NCI-H345 treated with DMSO at 0.1 percent for 48 hours (cell line): Measurements from ENCODE around the gene IFRD2.
"Not testable (repeated sequence)": the region's sequence is repeated elsewhere in the genome, so short reads cannot be mapped to it uniquely, and the experiment has no call there.

Experiments
- DNase-seq: peaks from one replicate; lab custom pipeline; 2025; ENCODE audit not compliant: unreplicated experiment; lab: John Stamatoyannopoulos, UW

IFRD2 gene

DNA sequence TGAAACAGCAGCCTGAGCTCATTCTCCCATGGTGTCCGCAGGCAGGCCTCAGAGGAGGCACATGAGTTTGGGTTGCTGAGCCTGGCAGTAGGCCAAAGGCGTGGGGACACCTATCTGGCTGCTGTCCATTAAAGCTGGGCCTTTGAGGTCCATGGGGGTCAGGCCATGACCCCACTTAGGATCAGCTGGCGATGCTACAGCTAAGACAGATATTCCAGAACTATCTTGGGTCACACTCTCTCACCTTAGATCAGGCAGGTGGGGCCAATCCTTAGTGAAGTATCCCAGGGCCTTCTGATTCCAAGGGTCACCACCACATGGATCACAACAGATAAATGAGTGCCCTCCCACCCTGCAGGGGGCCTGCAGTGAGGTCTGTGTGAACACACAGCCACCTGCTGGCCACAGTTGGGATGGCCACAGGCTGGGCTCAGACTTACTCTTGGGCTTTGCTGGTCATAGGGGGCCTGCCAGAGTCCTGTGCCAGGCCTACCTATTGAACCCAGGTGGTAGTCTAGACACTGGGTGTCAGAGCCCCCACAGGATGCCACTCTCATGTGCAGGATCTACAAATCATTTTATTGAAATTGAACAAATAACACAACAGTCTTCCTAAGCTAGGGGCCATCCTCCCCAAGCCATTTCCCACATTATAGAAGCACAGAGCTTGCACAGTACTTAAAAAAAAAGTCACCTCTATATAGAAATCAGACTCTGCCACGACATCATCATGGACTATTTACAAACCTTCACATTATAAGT lies 32.3 kb upstream of the IFRD2 start:
- peak; percentile 19 for DNase-seq

DNA sequence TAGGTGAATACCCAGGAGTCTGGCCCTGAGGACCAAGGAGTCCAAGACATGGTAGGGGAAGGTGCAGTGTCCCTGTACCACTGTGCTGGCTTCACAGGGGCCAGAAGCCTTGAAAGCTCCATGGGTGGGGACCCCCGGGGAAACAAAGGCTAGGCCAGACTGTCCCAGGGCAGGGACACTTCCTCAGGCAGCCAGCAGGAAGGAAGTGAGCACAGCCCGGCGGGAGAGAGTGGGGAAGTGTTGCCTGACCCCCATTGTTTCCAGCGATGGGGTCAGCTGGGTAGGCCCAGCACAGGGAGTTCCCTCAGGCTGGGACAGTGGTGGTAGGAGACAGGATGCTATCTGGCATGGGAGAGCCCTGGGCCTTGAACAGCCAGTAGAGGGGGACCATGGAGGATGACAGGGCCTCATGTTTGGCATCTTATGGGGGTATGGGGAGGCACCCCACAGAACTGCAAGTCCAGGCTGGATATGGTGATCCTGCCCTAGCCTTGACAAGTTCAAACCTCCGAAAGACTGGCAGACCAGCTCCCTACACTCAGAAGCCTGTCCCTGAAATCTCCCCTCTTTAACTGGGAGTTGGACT lies 31.5 kb upstream of the IFRD2 start:
- no peak for DNase-seq

DNA sequence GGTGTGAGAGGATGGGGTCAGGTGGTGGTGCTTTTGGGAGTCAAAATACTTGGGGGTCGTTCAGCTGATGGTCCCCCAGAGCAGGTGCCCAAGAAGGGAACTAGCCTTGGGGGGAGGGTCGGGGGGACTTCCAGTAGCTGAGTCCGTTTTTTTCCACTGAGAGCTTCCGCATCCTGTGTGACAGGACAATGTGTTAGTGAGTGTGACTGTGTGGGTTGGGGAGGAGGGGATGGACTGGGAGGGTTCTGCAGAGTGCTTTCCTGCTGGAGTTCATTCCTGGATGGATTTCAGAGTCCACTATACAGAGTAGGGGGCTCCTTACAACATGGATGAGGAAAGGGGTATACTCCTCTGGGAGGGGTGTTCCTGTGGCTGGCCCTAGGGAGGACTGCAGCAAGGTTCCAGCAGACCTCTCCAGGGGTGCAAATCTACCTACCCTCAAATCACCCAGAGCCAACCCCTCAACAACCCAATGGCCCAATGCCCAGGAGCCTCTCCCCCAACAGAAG lies 30.9 kb upstream of the IFRD2 start:
- no peak for DNase-seq

DNA sequence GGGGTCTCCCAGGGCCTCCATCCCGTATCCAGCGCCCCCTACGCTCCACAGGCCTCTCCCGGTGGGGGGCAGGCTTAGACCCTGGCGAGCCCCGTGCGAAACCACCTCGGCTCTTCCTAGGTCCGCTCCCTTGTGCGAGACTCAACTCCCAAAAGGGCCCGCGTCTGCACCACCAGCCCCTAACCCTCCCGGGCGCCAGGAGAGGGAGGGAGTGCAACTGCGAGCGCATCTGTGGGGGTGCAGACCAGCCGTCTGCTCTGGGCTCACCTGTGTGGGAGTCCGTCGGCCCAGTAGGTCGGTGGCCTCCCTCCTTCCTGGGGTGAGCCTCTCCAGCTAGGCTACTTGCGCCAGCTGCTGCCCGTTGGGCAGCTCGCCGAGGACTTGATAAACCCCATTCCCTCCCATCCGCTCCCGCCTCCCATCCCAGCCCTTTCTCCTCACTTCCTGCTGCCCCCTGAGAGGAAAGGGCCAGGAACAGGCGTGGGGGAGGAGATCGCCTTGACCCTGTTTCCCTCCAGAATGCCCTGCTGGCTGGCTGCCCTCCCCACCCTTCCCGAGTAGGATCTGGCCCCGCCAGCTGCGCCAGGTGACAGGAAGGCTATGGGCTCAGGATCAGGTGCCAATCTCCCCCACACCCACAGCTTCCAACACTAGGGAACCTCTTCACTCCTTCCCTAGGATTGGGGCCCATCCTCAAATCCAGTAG lies 30.3 kb upstream of the IFRD2 start, which contains the start of gene HYAL2:
Gene HYAL2, minus strand, starts transcription at position 360 of the 706 bp plus-strand sequence. CDS start 2,256 bp downstream, outside the sequence.
- DNase-seq = no peak

DNA sequence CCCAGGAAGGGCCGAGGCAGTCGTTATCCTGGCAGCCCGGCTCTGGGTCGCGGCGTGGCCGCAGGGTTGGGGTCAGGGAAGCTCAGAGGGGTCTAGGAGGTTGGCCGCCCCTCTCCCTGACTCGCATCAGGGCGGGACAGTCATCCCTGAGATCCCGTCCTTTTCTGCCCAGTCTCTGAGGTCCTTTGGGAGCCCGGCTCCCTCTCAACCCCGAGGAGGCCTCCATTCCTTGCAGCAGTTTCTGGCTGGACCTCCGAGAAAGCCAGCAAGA lies 29.8 kb upstream of the IFRD2 start:
- no peak for DNase-seq

DNA sequence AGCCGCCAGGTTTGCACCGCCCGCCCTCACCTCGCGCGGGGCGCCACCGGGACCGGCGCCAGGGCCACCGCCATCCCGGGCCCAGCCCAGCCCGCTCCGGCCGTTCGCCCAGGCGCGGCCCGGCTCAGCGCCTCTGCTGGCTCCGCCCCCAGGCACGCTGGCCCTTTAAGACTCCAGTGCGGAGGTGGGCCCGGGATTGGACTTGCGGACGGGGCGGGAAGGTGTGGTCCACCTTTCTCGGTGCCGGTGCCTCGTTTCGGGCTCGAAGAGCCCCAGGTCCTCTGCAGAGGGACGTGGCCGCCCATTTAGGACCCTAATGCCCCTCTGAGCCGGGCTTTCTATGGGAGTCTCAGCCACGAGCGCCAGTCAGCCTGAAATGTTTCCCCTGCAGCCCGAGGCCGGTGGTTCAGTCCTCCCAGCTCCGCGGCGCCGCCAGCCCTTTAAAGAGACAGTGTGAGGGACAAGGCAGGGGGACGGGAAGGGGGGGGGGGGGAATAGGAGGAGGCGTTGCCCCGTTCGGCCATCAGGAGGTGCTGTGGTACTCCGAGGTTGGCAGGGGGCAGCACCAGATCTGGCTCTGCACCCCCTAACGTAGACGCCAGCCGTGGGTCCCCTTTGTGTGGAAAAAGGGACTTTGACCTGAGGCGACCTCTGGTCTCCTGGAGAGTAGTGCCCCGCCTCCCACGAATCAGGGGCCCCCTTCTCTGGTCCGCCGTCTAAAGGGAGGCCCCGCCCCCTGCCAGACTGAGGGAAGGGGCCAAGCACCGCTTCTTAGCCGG lies 29.3 kb upstream of the IFRD2 start:
- peak; percentile 65 for DNase-seq

DNA sequence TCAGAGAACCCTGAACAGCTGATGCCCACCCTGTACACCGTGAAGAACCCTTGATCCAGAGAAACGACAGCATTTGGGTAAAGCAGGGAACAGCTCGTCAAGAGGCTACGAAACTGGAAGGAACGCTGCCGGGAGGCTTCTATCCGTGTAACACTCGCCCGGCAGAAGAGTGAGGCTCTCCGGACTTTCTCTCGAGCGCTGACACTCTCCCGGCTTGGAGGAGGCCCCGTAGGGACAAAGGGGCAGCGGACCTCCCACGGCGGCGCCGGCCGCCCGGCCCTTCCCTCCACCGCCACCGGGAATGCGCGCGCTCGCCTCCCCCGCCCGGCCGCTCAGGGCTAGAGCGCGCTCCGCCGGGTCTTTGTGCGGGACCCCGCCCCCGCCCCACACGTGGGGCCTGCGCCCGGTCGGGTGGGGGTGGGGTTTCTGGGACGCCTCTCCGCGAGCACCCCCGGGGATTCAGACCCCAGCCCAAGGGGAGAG lies 28.7 kb upstream of the IFRD2 start:
- DNase-seq = peak; percentile 4

DNA sequence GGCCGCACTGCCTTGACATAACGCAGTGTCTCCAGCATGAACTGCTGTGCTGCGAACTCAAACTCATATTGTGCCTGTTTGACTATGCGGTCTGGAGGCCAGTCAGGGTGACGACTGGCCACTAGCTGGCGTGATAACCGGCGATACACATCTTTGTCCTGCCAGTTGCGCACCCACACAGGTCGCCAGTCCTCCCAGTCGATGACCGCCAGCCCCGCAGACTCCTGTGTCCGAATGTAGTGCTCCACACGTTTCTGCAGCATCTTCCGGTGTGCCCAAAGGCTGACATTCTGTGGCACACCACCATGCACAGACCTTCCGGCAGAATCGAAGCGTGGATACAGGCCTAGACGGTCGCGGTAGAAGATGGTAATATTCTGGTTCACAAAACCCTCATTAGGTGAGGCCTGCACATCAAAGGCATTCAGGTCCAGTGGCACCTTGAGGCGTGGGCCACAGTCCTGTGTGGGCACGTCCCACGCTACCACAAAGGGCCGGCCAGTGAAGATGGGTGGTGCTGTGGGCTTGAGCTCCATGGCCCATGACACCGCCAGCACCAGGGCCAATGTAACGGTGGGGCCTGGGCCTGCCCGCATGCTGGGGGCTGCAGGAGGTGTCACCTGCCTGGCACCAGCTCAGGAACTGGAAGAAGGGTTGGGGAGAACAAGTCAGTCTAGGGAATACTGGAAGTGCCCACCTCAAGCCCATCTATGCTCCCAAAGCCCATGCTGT lies 27.8 kb upstream of the IFRD2 start:
- no peak for DNase-seq

DNA sequence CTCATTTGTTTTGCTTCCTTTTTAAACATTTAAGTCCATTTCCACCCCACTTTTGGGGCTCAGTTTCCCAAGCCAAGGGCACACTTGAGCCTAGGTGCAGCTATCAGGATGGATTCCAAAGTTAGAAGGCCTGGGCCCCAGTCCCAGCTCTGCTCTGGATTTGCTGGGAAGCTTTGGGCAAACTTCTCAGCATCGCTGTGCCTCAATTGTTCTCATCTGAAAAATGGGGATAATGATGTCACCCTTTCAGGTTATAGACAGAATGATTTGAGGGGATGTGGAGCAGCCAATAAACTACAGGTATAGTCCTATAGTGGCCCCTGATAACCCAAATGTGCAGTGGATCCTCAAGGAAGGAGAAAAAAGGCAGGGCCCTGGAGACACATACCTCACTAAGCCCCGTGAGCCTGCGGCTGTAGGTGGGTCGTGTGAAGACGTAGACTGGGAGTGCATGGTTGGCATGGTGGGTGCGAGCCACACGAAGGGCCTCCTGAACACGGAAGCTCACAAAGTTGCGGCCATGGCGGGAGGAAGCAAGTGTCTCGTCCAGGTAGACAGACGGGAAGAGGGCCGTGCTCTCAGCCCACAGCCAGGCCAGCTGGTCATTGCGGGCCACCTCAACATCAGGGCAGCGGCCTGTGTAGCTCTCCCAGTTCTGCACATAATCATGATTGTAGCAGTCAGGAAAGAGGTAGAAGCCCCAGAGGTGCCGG lies 27.1 kb upstream of the IFRD2 start:
- DNase-seq = no peak

DNA sequence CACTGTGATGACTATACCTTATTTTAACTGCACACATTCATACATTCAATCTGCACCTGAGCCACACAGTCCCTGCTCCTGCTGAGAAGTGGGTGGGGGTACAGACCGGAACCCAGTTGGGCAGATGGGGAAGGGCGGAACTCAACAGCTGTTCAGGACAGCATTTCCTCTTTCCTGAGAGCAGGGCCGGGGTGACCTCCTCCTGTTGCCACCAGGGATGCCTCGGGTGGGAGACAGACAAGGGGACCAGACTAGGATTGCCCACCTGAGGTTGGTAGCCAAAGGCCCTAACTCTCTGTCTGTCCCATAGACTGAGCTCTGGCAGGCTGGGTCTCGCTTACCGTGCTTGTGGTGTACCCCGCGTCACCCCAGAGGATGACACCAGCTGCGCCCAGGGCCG lies 26.4 kb upstream of the IFRD2 start:
- no peak for DNase-seq

DNA sequence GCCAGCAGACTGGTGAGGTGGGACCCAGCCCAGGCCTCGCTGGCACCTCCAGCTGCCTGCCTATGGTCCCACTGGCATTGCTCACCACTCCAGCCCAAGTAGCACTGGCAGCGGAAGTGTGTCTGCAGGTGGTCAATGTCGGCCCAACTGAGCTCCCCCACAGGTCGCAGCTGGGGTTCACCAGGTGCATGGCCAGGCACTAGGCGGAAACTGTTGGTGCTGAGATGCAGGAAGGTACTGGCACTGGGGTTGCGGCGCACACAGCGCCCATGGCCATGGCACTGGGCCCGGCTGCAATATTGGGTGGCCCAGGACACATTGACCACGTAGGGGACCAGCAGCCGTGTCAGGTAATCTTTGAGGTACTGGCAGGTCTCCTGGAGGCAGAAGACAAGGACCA lies 25.9 kb upstream of the IFRD2 start:
- DNase-seq = no peak

DNA sequence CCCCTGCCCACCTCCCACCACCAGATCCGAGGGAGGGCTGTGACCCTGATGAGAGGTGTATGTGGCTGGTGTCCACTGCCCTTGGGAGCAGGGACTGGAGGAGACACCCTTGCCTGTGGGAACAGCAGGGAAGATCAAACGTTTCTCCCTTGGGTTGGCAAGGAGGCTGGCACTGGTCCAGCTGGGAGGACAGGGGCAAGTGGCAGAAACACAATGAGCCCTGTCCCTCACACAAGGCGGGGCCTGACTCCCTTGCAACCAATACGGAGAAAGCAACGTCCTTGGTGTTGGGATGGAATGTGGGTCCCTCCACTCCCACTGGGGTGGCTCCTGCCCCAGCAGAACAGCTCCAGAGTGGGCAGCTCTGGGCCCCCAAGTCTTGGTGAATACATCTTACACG lies 25.1 kb upstream of the IFRD2 start:
- DNase-seq = no peak

DNA sequence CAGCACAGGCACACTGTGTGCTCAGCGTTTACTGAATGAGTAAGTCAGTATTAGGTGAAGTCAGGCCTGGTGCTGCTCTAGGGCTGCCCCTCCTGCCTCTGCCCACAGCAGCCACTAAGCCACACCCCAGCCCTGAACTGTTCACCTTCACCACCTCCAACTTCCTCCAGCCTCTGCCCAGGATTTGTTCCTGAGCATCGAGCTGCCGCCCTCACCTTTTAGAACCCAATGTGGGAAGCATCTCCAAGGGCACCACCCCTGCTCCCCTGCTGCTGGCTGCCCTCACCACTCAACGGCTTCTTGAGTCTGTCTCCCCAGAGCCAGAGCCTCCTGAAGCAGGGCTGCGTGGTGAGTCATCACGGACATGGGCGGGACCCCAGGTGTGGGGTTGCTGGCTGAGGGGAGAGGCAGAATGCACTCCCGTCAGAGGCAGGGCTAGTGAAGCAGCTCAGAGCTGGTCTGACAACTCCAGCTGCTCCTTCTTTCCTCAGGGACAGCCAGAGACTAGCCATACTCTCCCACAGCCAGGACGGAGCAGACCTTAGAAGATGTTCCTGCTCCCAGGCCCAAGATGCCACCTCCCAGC lies 24.5 kb upstream of the IFRD2 start:
- DNase-seq = no peak

DNA sequence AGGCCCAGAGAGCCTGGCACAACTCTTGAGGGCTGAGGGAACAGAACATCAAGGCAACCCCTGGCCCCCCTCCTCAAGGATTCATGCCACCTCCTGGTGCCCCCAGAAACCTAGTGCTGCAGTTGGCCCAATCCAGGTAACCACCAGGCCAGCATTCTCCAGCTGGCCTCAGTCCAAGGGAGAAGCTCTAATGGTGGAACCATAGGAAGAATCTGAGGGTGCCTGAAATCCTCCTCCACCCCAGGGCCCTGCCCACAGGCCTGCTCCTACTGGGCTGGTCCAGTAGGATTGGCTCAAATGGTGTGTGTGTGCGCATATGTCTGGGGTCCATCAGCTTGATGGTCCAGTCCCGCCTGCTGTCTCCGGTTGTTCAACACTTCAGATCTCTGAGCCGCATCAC lies 22.6 kb upstream of the IFRD2 start:
- no peak for DNase-seq

DNA sequence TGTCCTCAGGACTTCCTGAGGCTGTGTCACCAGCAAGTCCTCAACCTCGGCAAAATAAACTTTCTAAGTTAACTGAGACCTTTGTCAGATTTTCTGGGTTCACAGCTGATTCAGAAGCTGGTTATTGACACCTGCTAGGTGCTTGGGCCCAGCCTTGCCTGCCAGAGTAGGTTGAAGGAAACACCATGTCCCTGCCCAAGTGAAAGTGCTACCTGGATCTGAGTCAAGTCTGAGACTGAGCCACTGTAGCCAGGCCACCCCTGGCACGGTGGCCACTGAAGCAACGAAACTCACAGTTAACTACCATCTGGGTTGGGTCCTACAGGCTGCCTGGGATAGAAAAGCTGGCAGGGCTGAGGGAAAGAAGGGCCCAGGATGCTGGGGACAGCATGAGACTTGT lies 22.1 kb upstream of the IFRD2 start:
- DNase-seq = no peak

DNA sequence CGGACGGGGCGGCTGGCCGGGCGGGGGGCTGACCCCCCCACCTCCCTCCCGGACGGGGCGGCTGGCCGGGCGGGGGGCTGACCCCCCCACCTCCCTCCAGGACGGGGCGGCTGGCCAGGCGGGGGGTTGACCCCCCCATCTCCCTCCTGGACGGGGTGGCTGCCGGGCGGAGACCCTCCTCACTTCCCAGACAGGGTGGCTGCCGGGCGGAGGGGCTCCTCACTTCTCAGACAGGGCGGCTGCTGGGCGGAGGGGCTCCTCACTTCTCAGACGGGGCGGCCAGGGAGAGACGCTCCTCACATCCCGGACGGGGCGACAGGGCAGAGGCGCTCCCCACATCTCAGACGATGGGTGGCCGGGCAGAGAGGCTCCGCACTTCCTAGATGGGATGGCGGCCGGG lies 19.8 kb upstream of the IFRD2 start:
- DNase-seq = not testable (repeated sequence)

DNA sequence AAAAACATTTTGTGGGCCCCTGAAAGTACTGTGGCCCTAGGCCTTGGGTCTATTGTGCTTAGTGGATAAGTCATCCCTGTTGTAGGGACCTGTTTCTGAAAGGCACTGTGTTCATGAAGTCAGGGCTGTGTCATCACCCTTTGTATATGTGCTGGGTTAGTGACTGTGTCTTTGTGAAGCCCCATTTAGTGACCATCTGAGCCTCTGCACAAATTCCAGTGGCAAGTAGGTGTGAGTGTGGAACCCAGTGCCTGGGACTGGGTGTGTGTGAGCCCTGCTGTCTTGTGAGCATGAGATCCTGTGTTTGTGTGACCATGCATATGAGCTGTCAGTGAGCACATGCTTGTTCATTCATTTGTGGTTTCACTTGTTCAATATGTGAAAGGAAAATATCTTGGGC lies 12.4 kb upstream of the IFRD2 start:
- DNase-seq = no peak

DNA sequence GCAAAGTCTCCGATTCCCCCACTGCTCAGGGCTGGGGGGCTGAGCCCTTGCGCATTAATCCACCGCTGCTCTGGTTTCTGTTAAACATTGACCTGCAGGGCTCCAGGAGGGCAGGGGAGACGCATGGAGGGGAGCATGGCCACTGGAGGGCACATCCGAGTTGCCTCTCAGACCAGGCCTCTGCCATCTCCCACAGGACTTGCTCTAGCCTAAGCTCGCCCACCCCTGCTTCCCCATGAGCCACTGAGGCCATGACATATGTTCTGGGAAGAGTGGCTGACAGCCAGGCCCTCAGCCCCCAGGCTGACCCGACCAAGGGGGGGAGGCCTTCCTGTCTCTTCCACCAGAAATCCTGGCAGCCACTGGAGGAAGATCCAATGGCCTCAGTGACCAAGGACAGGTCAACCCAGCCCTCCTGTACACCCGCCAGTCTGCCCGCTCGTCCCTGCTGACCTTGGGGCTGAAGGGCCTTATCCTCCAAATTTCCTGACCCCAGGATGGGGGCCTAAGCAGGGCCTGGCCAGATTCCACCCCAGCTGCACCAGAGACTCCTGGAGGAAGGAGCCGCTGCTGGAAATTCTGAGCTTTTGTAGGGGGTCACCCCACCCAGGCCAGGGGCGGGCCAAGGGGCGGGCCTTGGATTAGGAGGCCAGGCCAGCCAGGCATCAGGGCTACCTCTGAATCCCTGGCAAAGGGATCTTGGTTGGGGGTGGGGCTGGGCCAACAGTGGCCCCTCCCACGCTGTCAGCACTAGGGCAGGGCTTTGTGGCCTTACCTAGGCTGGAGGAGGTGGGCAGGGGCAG lies 11.0 kb upstream of the IFRD2 start, which contains the start of gene HYAL1:
Gene HYAL1, minus strand, starts transcription at position 562 of the 803 bp plus-strand sequence. CDS start 618 bp downstream, outside the sequence.
- DNase-seq = no peak
